Inflammatory macrophage treated with lipopolysaccharide for 4 hours (primary cell): ENCODE measurements around the gene DCUN1D3.
"Not testable (repeated sequence)": the region's sequence is repeated elsewhere in the genome, so short reads cannot be mapped to it uniquely, and the experiment has no call there.

ENCODE experiments used
- DNase-seq: peaks from one replicate; pipeline ENCODE4 v3.0.0-alpha.2; 2020

DCUN1D3 gene

GRCh38 chr16:20900299-20901067, at the start of gene DCUN1D3, which contains the start of gene LYRM1:
TSS of gene DCUN1D3 (minus strand) at chr16:20900358. CDS start at chr16:20862538, 37,820 bp downstream.
TSS of gene LYRM1 (plus strand) at chr16:20900771. CDS start at chr16:20915556, 14,785 bp downstream.
- peak; percentile 97 for DNase-seq

- no peak for DNase-seq
These were observed 49.5 kb upstream of the DCUN1D3 start for GRCh38 chr16:20949660-20950059.

- DNase-seq, result no peak
These were observed 48.3 kb upstream of the DCUN1D3 start for GRCh38 chr16:20948444-20948843.

- DNase-seq, result no peak
These were observed 46.0 kb upstream of the DCUN1D3 start for GRCh38 chr16:20946015-20946629.

GRCh38 chr16:20945575-20945875, 45.4 kb upstream of the DCUN1D3 start:
- not testable (repeated sequence) for DNase-seq

GRCh38 chr16:20944861-20945574, 44.9 kb upstream of the DCUN1D3 start:
- DNase-seq, result peak; percentile 46

GRCh38 chr16:20942256-20942655, 42.1 kb upstream of the DCUN1D3 start:
- DNase-seq, result peak; percentile 23

- no peak for DNase-seq
These were observed 41.4 kb upstream of the DCUN1D3 start for GRCh38 chr16:20941636-20941926.

GRCh38 chr16:20940871-20941635, 40.9 kb upstream of the DCUN1D3 start:
- peak; percentile 56 for DNase-seq

- peak; percentile 84 for DNase-seq
These were observed 39.5 kb upstream of the DCUN1D3 start for GRCh38 chr16:20939611-20940010.

GRCh38 chr16:20938426-20938825, 38.3 kb upstream of the DCUN1D3 start:
- peak; percentile 72 for DNase-seq

- DNase-seq, result no peak
These were observed 37.6 kb upstream of the DCUN1D3 start for GRCh38 chr16:20937736-20938135.

GRCh38 chr16:20933589-20933988, 33.4 kb upstream of the DCUN1D3 start:
- DNase-seq, result no peak

- no peak for DNase-seq
These were observed 31.0 kb upstream of the DCUN1D3 start for GRCh38 chr16:20931066-20931600.

GRCh38 chr16:20930365-20930690, 30.2 kb upstream of the DCUN1D3 start:
- DNase-seq, result no peak

GRCh38 chr16:20929676-20930364, 29.7 kb upstream of the DCUN1D3 start:
- not testable (repeated sequence) for DNase-seq

GRCh38 chr16:20928774-20929411, 28.7 kb upstream of the DCUN1D3 start:
- DNase-seq, result no peak

- DNase-seq, result no peak
These were observed 25.6 kb upstream of the DCUN1D3 start for GRCh38 chr16:20925751-20926150.

- DNase-seq, result no peak
These were observed 23.7 kb upstream of the DCUN1D3 start for GRCh38 chr16:20923876-20924275.

- no peak for DNase-seq
These were observed 20.6 kb upstream of the DCUN1D3 start for GRCh38 chr16:20920799-20921198.

- peak; percentile 54 for DNase-seq
These were observed 19.9 kb upstream of the DCUN1D3 start for GRCh38 chr16:20920091-20920490.
